ENCODE measurements around the gene MAD2L2.

The MAD2L2 gene

DNA sequence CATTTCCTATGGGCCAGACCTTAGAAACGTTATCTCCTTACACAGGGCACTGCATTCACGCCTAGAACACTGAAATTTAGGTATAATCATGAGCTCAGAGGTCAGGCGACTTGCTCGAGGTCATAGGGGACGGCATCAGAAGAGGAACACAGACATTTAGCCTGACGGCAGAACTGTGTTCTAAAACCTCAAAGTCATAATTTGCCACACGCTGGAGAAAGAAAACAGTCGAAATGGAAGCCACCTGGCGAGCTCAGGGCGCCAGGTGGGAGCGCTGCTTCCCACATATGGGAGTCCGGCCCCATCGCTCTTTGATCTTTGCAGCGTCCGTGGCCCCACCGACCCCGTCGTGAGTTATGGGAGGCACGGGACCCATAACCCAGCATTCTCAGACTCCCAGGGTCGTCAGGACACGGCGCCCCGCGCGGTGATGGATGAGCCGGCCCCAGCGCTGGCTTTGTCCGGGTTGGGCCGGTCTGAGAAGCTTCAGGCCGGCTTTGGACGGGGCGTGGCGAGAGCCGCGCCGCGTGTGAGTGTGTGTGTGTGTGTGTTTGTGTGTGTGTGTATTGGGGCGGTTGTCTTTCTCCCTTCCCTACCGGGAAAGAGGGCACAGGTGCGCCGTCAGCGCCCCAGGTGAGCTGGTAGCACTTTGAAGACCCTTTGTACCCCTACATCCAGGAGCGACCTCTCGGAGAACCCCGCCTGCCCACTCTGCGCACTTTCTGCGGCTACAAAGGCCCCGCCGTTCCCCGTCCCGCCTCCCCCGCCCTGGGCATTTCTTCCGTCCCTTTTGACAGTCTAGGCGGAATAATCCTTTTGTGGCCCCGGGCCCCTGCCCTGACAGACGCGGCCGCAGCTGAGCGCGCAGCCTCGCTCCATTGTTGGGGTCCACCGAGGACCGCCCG is 9.7 kb upstream of the MAD2L2 start:
- no peak for TF ChIP-seq EP300 (IDR thresholded peaks at IDR 0.05; ENCODE audit: borderline replicate concordance)
- TF ChIP-seq TEAD4 (IDR thresholded peaks at IDR 0.05) = no peak
- TF ChIP-seq EGR1 (IDR thresholded peaks at IDR 0.05) = no peak

DNA sequence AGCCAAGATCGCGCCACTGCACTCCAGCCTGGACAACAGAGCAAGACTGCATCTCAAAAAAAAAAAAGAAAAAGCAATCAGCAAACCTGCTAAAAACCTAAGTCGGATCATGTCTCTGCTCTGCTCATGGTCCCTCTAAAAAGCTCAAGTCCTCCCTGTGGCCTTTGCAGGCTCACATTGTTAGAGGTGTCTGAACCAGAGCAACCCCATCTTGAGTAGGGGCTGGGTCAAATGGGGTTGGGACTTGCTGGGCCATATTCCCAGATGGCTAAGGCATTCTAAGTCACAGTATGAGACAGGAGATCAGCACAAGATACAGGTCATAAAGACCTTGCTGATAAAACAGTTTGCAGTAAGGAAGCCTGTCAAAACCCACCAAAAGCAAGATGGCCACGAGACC is 7.6 kb upstream of the MAD2L2 start:
- TF ChIP-seq YY1 (IDR thresholded peaks at IDR 0.05; ENCODE audit: low read depth) = no peak
- no peak for TF ChIP-seq FOXM1 (IDR thresholded peaks at IDR 0.05; ENCODE audit: borderline replicate concordance, low read depth)
- no peak for TF ChIP-seq RAD21 (IDR thresholded peaks at IDR 0.05; ENCODE audit: low read depth)
- TF ChIP-seq TCF12 (IDR thresholded peaks at IDR 0.05; ENCODE audit: low read depth) = no peak
- TF ChIP-seq, protein P1, sequence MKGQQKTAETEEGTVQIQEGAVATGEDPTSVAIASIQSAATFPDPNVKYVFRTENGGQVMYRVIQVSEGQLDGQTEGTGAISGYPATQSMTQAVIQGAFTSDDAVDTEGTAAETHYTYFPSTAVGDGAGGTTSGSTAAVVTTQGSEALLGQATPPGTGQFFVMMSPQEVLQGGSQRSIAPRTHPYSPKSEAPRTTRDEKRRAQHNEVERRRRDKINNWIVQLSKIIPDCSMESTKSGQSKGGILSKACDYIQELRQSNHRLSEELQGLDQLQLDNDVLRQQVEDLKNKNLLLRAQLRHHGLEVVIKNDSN (IDR thresholded peaks at IDR 0.05) = no peak
- no peak for TF ChIP-seq ZBTB7A (IDR thresholded peaks at IDR 0.05; ENCODE audit: low read depth)
- no peak for TF ChIP-seq EGR1 (IDR thresholded peaks at IDR 0.05)
- no peak for TF ChIP-seq EP300 (IDR thresholded peaks at IDR 0.05; ENCODE audit: borderline replicate concordance)
- no peak for TF ChIP-seq NFIC (IDR thresholded peaks at IDR 0.05)
- no peak for TF ChIP-seq CREB1 (IDR thresholded peaks at IDR 0.05; ENCODE audit: low read depth)
- TF ChIP-seq CEBPB (IDR thresholded peaks at IDR 0.05) = no peak
- TF ChIP-seq, protein P2, sequence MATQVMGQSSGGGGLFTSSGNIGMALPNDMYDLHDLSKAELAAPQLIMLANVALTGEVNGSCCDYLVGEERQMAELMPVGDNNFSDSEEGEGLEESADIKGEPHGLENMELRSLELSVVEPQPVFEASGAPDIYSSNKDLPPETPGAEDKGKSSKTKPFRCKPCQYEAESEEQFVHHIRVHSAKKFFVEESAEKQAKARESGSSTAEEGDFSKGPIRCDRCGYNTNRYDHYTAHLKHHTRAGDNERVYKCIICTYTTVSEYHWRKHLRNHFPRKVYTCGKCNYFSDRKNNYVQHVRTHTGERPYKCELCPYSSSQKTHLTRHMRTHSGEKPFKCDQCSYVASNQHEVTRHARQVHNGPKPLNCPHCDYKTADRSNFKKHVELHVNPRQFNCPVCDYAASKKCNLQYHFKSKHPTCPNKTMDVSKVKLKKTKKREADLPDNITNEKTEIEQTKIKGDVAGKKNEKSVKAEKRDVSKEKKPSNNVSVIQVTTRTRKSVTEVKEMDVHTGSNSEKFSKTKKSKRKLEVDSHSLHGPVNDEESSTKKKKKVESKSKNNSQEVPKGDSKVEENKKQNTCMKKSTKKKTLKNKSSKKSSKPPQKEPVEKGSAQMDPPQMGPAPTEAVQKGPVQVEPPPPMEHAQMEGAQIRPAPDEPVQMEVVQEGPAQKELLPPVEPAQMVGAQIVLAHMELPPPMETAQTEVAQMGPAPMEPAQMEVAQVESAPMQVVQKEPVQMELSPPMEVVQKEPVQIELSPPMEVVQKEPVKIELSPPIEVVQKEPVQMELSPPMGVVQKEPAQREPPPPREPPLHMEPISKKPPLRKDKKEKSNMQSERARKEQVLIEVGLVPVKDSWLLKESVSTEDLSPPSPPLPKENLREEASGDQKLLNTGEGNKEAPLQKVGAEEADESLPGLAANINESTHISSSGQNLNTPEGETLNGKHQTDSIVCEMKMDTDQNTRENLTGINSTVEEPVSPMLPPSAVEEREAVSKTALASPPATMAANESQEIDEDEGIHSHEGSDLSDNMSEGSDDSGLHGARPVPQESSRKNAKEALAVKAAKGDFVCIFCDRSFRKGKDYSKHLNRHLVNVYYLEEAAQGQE (IDR thresholded peaks at IDR 0.05; ENCODE audit: low read depth) = no peak
- no peak for TF ChIP-seq TAF1 (IDR thresholded peaks at IDR 0.05; ENCODE audit: low read depth)
- TF ChIP-seq, protein P3, sequence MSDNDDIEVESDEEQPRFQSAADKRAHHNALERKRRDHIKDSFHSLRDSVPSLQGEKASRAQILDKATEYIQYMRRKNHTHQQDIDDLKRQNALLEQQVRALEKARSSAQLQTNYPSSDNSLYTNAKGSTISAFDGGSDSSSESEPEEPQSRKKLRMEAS (IDR thresholded peaks at IDR 0.05) = no peak

DNA sequence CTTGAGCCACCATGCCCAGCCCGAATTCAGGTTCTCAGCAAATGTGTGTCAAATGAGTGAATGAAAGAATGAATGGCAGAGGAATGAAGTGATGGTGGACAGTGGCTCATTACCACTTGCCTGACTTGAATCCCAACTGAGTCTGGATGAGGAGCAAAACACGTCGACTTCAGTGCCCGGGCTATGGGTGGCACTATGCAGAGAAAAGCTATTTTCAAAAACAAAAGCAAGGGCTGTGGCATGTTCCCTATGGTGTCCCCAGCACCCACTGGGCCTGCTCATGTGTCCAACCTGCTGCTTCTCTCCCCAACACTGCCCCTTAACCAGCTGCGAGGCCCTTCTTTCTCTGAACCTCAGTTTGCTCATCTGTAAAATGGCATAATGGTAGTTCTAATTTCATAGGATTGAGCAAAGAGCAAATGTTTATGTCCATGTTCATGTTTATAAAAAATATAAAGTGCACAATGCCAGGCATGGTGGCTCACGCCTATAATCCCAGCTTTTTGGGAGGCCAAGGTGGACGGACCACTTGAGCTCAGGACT is 4.3 kb upstream of the MAD2L2 start:
- TF ChIP-seq EGR1 (IDR thresholded peaks at IDR 0.05) (no peak), RAD21 (IDR thresholded peaks at IDR 0.05; ENCODE audit: low read depth) (no peak), YY1 (IDR thresholded peaks at IDR 0.05; ENCODE audit: low read depth) (no peak)
- TF ChIP-seq, protein P3 (IDR thresholded peaks at IDR 0.05) = no peak
- TF ChIP-seq, protein P1 (IDR thresholded peaks at IDR 0.05) = no peak

DNA sequence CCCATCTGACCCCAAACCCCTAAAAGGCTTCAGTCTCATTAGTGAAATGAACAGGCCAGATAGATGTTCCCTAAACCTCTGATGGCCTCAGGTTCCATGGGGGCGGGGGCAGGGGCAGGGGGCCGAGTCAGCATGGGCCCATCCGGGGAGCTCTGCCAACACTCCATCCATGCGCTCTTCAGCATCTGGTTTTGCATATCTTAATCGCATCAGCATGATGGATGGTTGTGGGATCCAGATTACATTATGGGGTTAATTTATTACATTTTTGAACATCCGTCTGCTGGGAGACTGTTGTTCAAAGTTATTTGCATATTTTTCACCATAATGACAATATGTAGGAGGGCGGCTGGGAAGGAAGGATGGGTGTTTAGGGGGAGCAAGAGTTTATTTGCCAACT is 3.1 kb upstream of the MAD2L2 start:
- TF ChIP-seq FOXM1 (IDR thresholded peaks at IDR 0.05; ENCODE audit: borderline replicate concordance, low read depth) = no peak
- TF ChIP-seq, protein P2 (IDR thresholded peaks at IDR 0.05; ENCODE audit: low read depth) = no peak
- TF ChIP-seq YY1 (IDR thresholded peaks at IDR 0.05; ENCODE audit: low read depth) = no peak
- no peak for TF ChIP-seq CEBPB (IDR thresholded peaks at IDR 0.05)

DNA sequence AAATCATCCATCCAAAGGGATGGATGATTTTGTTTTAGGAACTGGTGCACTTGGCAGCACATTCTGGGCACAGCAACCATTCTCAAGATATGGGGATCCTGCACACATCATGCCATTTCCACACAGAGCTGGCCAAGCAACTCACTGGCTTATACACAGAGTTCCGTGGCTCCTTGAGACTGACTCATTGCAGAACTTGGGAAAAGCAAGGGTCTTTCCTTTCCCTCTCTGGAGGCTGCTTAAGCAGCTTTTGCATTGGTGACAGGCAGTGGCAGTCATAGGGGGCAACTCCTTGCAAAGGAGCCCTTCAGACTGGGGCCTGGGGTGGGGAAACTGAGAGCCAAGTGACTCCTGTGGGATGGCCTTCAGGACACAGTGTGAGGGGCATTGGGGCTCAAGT is 1.9 kb upstream of the MAD2L2 start:
- TF ChIP-seq RAD21 (IDR thresholded peaks at IDR 0.05; ENCODE audit: low read depth) (no peak), YY1 (IDR thresholded peaks at IDR 0.05; ENCODE audit: low read depth) (no peak), TEAD4 (IDR thresholded peaks at IDR 0.05) (no peak), NFIC (IDR thresholded peaks at IDR 0.05) (no peak), EP300 (IDR thresholded peaks at IDR 0.05; ENCODE audit: borderline replicate concordance) (no peak), TAF1 (IDR thresholded peaks at IDR 0.05; ENCODE audit: low read depth) (no peak), TCF12 (IDR thresholded peaks at IDR 0.05; ENCODE audit: low read depth) (no peak), EGR1 (IDR thresholded peaks at IDR 0.05) (no peak), CREB1 (IDR thresholded peaks at IDR 0.05; ENCODE audit: low read depth) (no peak), CEBPB (IDR thresholded peaks at IDR 0.05) (no peak), FOXM1 (IDR thresholded peaks at IDR 0.05; ENCODE audit: borderline replicate concordance, low read depth) (no peak)
- TF ChIP-seq, protein P1 (IDR thresholded peaks at IDR 0.05) = no peak
- TF ChIP-seq, protein P3 (IDR thresholded peaks at IDR 0.05) = no peak

All from Ishikawa (cell line).